Mesenchymal stem cell (in vitro differentiated cells and primary cell): Measurements from ENCODE around the gene ADARB2.

ENCODE experiments used
- DNase-seq: peaks from one replicate; pipeline ENCODE4 v3.0.0-alpha.2; 2013
- H2AFZ ChIP-seq: one replicate; pipeline ENCODE4 v1.6.1; 2013; ENCODE audit warnings: low read depth, mild to moderate bottlenecking, control low read depth, inconsistent platforms, low read length, moderate library complexity
- H2AK5ac ChIP-seq: 2 replicates; pipeline ENCODE4 v1.6.1; 2013; ENCODE audit warnings: low read length, moderate library complexity, mild to moderate bottlenecking, inconsistent platforms; ENCODE audit not compliant: severe bottlenecking
- H2BK120ac ChIP-seq: one replicate; pipeline ENCODE4 v1.6.1; 2013; ENCODE audit warnings: low read depth, mild to moderate bottlenecking, inconsistent platforms, low read length, moderate library complexity
- H2BK12ac ChIP-seq, 2 experiments: one replicate each; pipeline ENCODE4 v1.6.1; 2013; ENCODE audit warnings: inconsistent platforms in 2 of 2, low read length in 2 of 2, mild to moderate bottlenecking in 2 of 2, moderate library complexity in 2 of 2, control low read depth in 1 of 2
- H2BK15ac ChIP-seq: one replicate; pipeline ENCODE4 v1.6.1; 2013; ENCODE audit warnings: mild to moderate bottlenecking, low read depth, inconsistent platforms; ENCODE audit not compliant: poor library complexity, severe bottlenecking
- H2BK5ac ChIP-seq: 2 replicates; pipeline ENCODE4 v1.6.1; 2013; ENCODE audit warnings: low read depth, mild to moderate bottlenecking, low read length, control low read depth, inconsistent platforms; ENCODE audit not compliant: poor library complexity, severe bottlenecking
- H3K14ac ChIP-seq, 2 experiments: one replicate each; pipeline ENCODE4 v1.6.1; 2013; ENCODE audit warnings: inconsistent platforms in 2 of 2, low read length in 2 of 2, control low read depth in 1 of 2, mild to moderate bottlenecking in 1 of 2, moderate library complexity in 1 of 2
- H3K18ac ChIP-seq, 2 experiments: one replicate each; pipeline ENCODE4 v1.6.1; 2013; ENCODE audit warnings: inconsistent platforms in 2 of 2, low read length in 2 of 2, control low read depth in 1 of 2, low read depth in 1 of 2, mild to moderate bottlenecking in 1 of 2
- H3K23ac ChIP-seq, 2 experiments: one replicate each; pipeline ENCODE4 v1.6.1; 2013; ENCODE audit warnings: inconsistent platforms in 2 of 2, low read length in 2 of 2, mild to moderate bottlenecking in 2 of 2, moderate library complexity in 2 of 2, control low read depth in 1 of 2
- H3K27ac ChIP-seq: 2 replicates; pipeline ENCODE4 v1.5.1; 2013; ENCODE audit warnings: mild to moderate bottlenecking, moderate library complexity, low read length, control low read depth, inconsistent platforms; ENCODE audit not compliant: poor library complexity, severe bottlenecking
- H3K27me3 ChIP-seq, 2 experiments: 2 replicates each; pipeline versions ENCODE4 v1.6.1 to v1.7.0; 2013; ENCODE audit warnings: low read length in 2 of 2, mild to moderate bottlenecking in 2 of 2, moderate library complexity in 2 of 2, control low read depth in 1 of 2, inconsistent platforms in 1 of 2; ENCODE audit not compliant: control insufficient read depth in 1 of 2, insufficient read depth in 1 of 2
- H3K36me3 ChIP-seq, 2 experiments: 2 replicates each; pipeline versions ENCODE4 v1.6.1 to v1.7.0; 2013; ENCODE audit warnings: low read length in 2 of 2, control low read depth in 1 of 2, inconsistent platforms in 1 of 2, low read depth in 1 of 2, mild to moderate bottlenecking in 1 of 2; ENCODE audit not compliant: insufficient read depth in 2 of 2, control insufficient read depth in 1 of 2
- H3K4ac ChIP-seq, 2 experiments: one replicate each; pipeline ENCODE4 v1.6.1; 2013; ENCODE audit warnings: inconsistent platforms in 2 of 2, low read length in 2 of 2, mild to moderate bottlenecking in 2 of 2, moderate library complexity in 2 of 2, control low read depth in 1 of 2, low read depth in 1 of 2
- H3K4me1 ChIP-seq: 2 replicates; pipeline ENCODE4 v1.6.1; 2013; ENCODE audit warnings: low read depth, low read length, control low read depth; ENCODE audit not compliant: control insufficient read depth, insufficient read depth
- H3K4me2 ChIP-seq: 2 replicates; pipeline ENCODE4 v1.6.1; 2013; ENCODE audit warnings: low read length, mild to moderate bottlenecking, inconsistent platforms; ENCODE audit not compliant: poor library complexity, severe bottlenecking
- H3K4me3 ChIP-seq, 2 experiments: 2 replicates each; pipeline versions ENCODE4 v1.5.1 to v1.7.0; 2013; ENCODE audit warnings: low read length in 2 of 2, mild to moderate bottlenecking in 2 of 2, control low read depth in 1 of 2, low read depth in 1 of 2; ENCODE audit not compliant: insufficient read depth in 1 of 2
- H3K79me1 ChIP-seq: replicated peaks from 2 replicates; pipeline ENCODE4 v1.6.1; 2013; ENCODE audit warnings: mild to moderate bottlenecking, control low read depth, low read length, inconsistent platforms; ENCODE audit not compliant: poor library complexity, severe bottlenecking
- H3K9ac ChIP-seq: 2 replicates; pipeline ENCODE4 v1.7.0; 2013; ENCODE audit warnings: mild to moderate bottlenecking, low read length, moderate library complexity
- H3K9me3 ChIP-seq: 2 replicates; pipeline ENCODE4 v1.7.0; 2013; ENCODE audit warnings: mild to moderate bottlenecking, low read length; ENCODE audit not compliant: control insufficient read depth
- H4K8ac ChIP-seq: one replicate; pipeline ENCODE4 v1.6.1; 2013; ENCODE audit warnings: inconsistent platforms, mild to moderate bottlenecking, low read length, moderate library complexity
- H4K91ac ChIP-seq: one replicate; pipeline ENCODE4 v1.6.1; 2013; ENCODE audit warnings: mild to moderate bottlenecking, low read length, inconsistent platforms
- WGBS: methylation state at CpG from one replicate; pipeline ENCODE4 v1.1.7; 2013; ENCODE audit warnings: mixed read lengths; 5-methylcytosine and 5-hydroxymethylcytosine counted together

Gene ADARB2

GRCh38 chr10:1567742-1568495, 169.4 kb downstream of the ADARB2 start:
- Histone ChIP-seq H3K18ac (no peak overlapping the region), H3K4me2 (no peak overlapping the region), H3K4me3 (no peak overlapping the region), H3K79me1 (no peaks in the 10 kb centered on the region), H3K27ac (no peak overlapping the region), H3K9me3 (no peaks in the 10 kb centered on the region), H3K4me1 (peaks cover 2% of the 10 kb centered on the region), H4K91ac (no peak overlapping the region), H3K36me3 (no peaks in the 10 kb centered on the region), H2AK5ac (no peak overlapping the region), H3K27me3 (no peaks in the 10 kb centered on the region), H3K4ac (no peak overlapping the region), H2BK120ac (no peak overlapping the region), H2BK12ac (no peak overlapping the region), H2AFZ (no peak overlapping the region), H2BK15ac (no peak overlapping the region), H3K23ac (no peak overlapping the region), H3K14ac (no peak overlapping the region), H2BK5ac (no peak overlapping the region), H4K8ac (no peak overlapping the region), H3K9ac (no peak overlapping the region)
- WGBS: 87% methylated on average over 28 of the region's 29 CpGs
- no peak for DNase-seq

GRCh38 chr10:1567152-1567551, 170.2 kb downstream of the ADARB2 start:
- Histone ChIP-seq H3K4me1 (peaks cover 2% of the 10 kb centered on the region), H3K14ac (no peak overlapping the region), H4K8ac (no peak overlapping the region), H2BK15ac (no peak overlapping the region), H3K27me3 (no peaks in the 10 kb centered on the region), H2BK5ac (no peak overlapping the region), H3K23ac (no peak overlapping the region), H3K27ac (no peak overlapping the region), H2AK5ac (no peak overlapping the region), H3K4me3 (no peak overlapping the region), H3K36me3 (no peaks in the 10 kb centered on the region), H3K9me3 (no peaks in the 10 kb centered on the region), H3K4me2 (no peak overlapping the region), H2AFZ (no peak overlapping the region), H3K4ac (no peak overlapping the region), H4K91ac (no peak overlapping the region), H2BK12ac (no peak overlapping the region), H3K9ac (no peak overlapping the region), H3K79me1 (no peaks in the 10 kb centered on the region), H3K18ac (no peak overlapping the region), H2BK120ac (no peak overlapping the region)
- WGBS: 72% methylated on average over 2 of the region's 7 CpGs
- no peak for DNase-seq

- Histone ChIP-seq H3K9me3 (no peaks in the 10 kb centered on the region), H2BK5ac (no peak overlapping the region), H3K18ac (no peak overlapping the region), H3K36me3 (no peaks in the 10 kb centered on the region), H3K4ac (no peak overlapping the region), H3K4me3 (no peak overlapping the region), H3K27me3 (no peaks in the 10 kb centered on the region), H3K23ac (no peak overlapping the region), H3K9ac (no peak overlapping the region), H2BK15ac (no peak overlapping the region), H2AK5ac (no peak overlapping the region), H3K14ac (no peak overlapping the region), H4K91ac (no peak overlapping the region), H3K27ac (no peak overlapping the region), H2BK12ac (no peak overlapping the region), H2AFZ (no peak overlapping the region), H2BK120ac (no peak overlapping the region), H4K8ac (no peak overlapping the region), H3K4me2 (no peak overlapping the region), H3K79me1 (no peaks in the 10 kb centered on the region), H3K4me1 (no peaks in the 10 kb centered on the region)
- no peak for DNase-seq
- 85% methylated on average over 11 of the region's 11 CpGs for WGBS
Observed at GRCh38 chr10:1564791-1565190, 172.5 kb downstream of the ADARB2 start.

- Histone ChIP-seq H3K9ac (no peak overlapping the region), H2BK15ac (no peak overlapping the region), H4K8ac (no peak overlapping the region), H3K23ac (no peak overlapping the region), H3K4me1 (no peaks in the 10 kb centered on the region), H3K4ac (no peak overlapping the region), H3K9me3 (no peaks in the 10 kb centered on the region), H3K4me3 (no peak overlapping the region), H2BK5ac (no peak overlapping the region), H3K79me1 (no peaks in the 10 kb centered on the region), H2BK12ac (no peak overlapping the region), H3K4me2 (no peak overlapping the region), H3K18ac (no peak overlapping the region), H3K27me3 (peaks cover 0 to 4% of the 10 kb centered on the region in 2 experiments), H2AFZ (no peak overlapping the region), H3K14ac (no peak overlapping the region), H3K27ac (no peak overlapping the region), H2BK120ac (no peak overlapping the region), H3K36me3 (no peaks in the 10 kb centered on the region), H2AK5ac (no peak overlapping the region), H4K91ac (no peak overlapping the region)
- 86% methylated on average over 13 of the region's 13 CpGs for WGBS
- DNase-seq: no peak
Observed at GRCh38 chr10:1563028-1563427, 174.3 kb downstream of the ADARB2 start.
